Measurements from ENCODE around the gene TMEM9B. TPM values are rescaled to one million over a fixed set of nuclear protein-coding genes. Genes with fewer than 3 reads are reported as not detected.

TMEM9B gene
- total RNA-seq, 2 donors from 2014 or later = 8.6 to 11.8 TPM

DNA sequence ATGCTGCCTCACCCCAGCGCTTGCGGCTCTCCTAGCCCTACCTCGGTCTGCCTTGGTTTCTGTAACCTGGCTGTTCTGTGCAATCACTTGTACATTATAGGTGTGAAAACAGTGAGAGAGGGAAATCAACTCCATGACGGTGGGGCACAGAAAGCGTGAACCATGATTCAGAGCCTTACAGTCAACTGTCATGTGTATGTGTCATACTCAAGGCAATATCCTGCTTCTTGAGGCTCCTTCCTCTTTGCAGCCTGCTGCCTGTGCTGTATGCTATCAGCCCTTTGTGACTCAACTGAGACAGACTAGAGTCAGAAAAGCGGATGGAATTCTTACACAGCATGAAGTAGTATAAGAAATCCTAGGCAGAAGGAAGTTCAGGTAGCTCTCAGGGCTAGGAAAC, 37.5 kb upstream of the TMEM9B start:
- no peak overlapping the region for H3K9ac ChIP-seq (ENCODE audit: extremely low read depth, low read length, poor library complexity, severe bottlenecking)
- Mint-ChIP-seq H3K36me3 (ENCODE audit: low read depth) (no peaks in the 10 kb centered on the region), H3K4me1 (peaks cover 8% of the 10 kb centered on the region), H3K27ac (no peak overlapping the region), H3K9me3 (no peaks in the 10 kb centered on the region), H3K27me3 (ENCODE audit: insufficient read depth) (peaks cover 71% of the 10 kb centered on the region), H3K4me3 (no peak overlapping the region)
- no peak for TF ChIP-seq CTCF (conservative IDR thresholded peaks at IDR 0.05)
- no peaks in the 10 kb centered on the region for H3K36me3 ChIP-seq (ENCODE audit: control insufficient read depth, insufficient read depth, low read length)
- H3K4me3 ChIP-seq (ENCODE audit: low read length) = no peak overlapping the region
- H3K27me3 ChIP-seq (ENCODE audit: control insufficient read depth, insufficient read depth, low read length, poor library complexity, severe bottlenecking) = peaks cover 64% of the 10 kb centered on the region
- H3K9me3 ChIP-seq (ENCODE audit: control insufficient read depth, low read length) = no peaks in the 10 kb centered on the region
- H3K4me1 ChIP-seq (ENCODE audit: control insufficient read depth, insufficient read depth, low read length) = peaks cover 6% of the 10 kb centered on the region
- 65 to 75% methylated on average over 6 of the region's 6 CpGs for WGBS, 2 experiments (ENCODE audit: insufficient coverage in 1 of 2, insufficient read length in 1 of 2)
- H3K27ac ChIP-seq (ENCODE audit: low read depth, low read length) = no peak overlapping the region
- no peak for DNase-seq

DNA sequence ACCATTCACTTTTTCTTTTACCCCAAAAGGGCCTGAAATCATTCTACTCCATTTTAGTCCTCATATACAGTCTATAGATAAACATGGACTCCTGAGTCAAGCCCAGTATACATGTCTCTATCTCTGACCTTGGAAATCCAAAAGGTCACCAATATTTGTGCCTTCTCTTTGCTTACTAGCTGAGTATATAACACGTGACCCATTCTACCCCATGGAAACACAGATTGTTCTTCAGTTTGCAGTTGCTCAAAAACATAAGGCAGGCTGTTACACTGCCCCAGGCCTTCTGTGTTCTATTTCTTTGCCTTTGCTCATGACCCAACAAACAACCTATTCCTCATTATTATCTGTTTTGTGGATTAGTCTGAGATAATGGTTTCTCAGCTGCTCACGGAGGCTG, 33.8 kb upstream of the TMEM9B start:
- peaks cover 38% of the 10 kb centered on the region for H3K27me3 Mint-ChIP-seq (ENCODE audit: insufficient read depth)
- 78% methylated on average over 2 of the region's 2 CpGs; no CpG with 5 or more reads in 1 of the 2 experiments for WGBS, 2 experiments (ENCODE audit: insufficient coverage in 1 of 2, insufficient read length in 1 of 2)
- H3K4me3 Mint-ChIP-seq = no peak overlapping the region
- no peaks in the 10 kb centered on the region for H3K36me3 Mint-ChIP-seq (ENCODE audit: low read depth)
- no peak overlapping the region for H3K27ac Mint-ChIP-seq
- peaks cover 6% of the 10 kb centered on the region for H3K4me1 ChIP-seq (ENCODE audit: control insufficient read depth, insufficient read depth, low read length)
- H3K9me3 Mint-ChIP-seq = no peaks in the 10 kb centered on the region
- H3K9me3 ChIP-seq (ENCODE audit: control insufficient read depth, low read length) = no peaks in the 10 kb centered on the region
- H3K36me3 ChIP-seq (ENCODE audit: control insufficient read depth, insufficient read depth, low read length) = no peaks in the 10 kb centered on the region
- no peak for DNase-seq
- peaks cover 6% of the 10 kb centered on the region for H3K4me1 Mint-ChIP-seq
- H3K27ac ChIP-seq (ENCODE audit: low read depth, low read length) = no peak overlapping the region
- no peak overlapping the region for H3K4me3 ChIP-seq (ENCODE audit: low read length)
- H3K9ac ChIP-seq (ENCODE audit: extremely low read depth, low read length, poor library complexity, severe bottlenecking) = no peak overlapping the region
- TF ChIP-seq CTCF (conservative IDR thresholded peaks at IDR 0.05) = no peak
- peaks cover 41% of the 10 kb centered on the region for H3K27me3 ChIP-seq (ENCODE audit: control insufficient read depth, insufficient read depth, low read length, poor library complexity, severe bottlenecking)

- no peak for DNase-seq
- H3K27me3 Mint-ChIP-seq (ENCODE audit: insufficient read depth) = peaks cover 32% of the 10 kb centered on the region
Measured at GRCh38 chr11:8997451-8997850, 33.2 kb upstream of the TMEM9B start.

More at GRCh38 chr11:8997451-8997850, 33.2 kb upstream of the TMEM9B start:
- Mint-ChIP-seq H3K4me3 (no peak overlapping the region), H3K36me3 (ENCODE audit: low read depth) (no peaks in the 10 kb centered on the region), H3K27ac (no peak overlapping the region), H3K4me1 (peaks cover 7% of the 10 kb centered on the region), H3K9me3 (no peaks in the 10 kb centered on the region)
- Histone ChIP-seq H3K4me1 (ENCODE audit: control insufficient read depth, insufficient read depth, low read length) (peaks cover 6% of the 10 kb centered on the region), H3K27me3 (ENCODE audit: control insufficient read depth, insufficient read depth, low read length, poor library complexity, severe bottlenecking) (peaks cover 35% of the 10 kb centered on the region), H3K36me3 (ENCODE audit: control insufficient read depth, insufficient read depth, low read length) (no peaks in the 10 kb centered on the region), H3K9me3 (ENCODE audit: control insufficient read depth, low read length) (no peaks in the 10 kb centered on the region), H3K9ac (ENCODE audit: extremely low read depth, low read length, poor library complexity, severe bottlenecking) (no peak overlapping the region), H3K4me3 (ENCODE audit: low read length) (no peak overlapping the region), H3K27ac (ENCODE audit: low read depth, low read length) (no peak overlapping the region)
- no peak for TF ChIP-seq CTCF (conservative IDR thresholded peaks at IDR 0.05)
- WGBS, 2 experiments (ENCODE audit: insufficient coverage in 1 of 2, insufficient read length in 1 of 2) = 98 to 100% methylated on average over 2 to 3 of the region's 3 CpGs

All from endodermal cell (in vitro differentiated cells).